DMS79 (cell line): ENCODE data around the gene JMJD8.
A peak's percentile ranks its signal among the peaks of the same experiment; 100 is the strongest.
"Not testable (repeated sequence)": the region's sequence is repeated elsewhere in the genome, so short reads cannot be mapped to it uniquely, and the experiment has no call there.

ENCODE experiments used
- DNase-seq: peaks from one replicate; lab custom pipeline; 2025; lab: John Stamatoyannopoulos, UW

JMJD8 gene

DNA sequence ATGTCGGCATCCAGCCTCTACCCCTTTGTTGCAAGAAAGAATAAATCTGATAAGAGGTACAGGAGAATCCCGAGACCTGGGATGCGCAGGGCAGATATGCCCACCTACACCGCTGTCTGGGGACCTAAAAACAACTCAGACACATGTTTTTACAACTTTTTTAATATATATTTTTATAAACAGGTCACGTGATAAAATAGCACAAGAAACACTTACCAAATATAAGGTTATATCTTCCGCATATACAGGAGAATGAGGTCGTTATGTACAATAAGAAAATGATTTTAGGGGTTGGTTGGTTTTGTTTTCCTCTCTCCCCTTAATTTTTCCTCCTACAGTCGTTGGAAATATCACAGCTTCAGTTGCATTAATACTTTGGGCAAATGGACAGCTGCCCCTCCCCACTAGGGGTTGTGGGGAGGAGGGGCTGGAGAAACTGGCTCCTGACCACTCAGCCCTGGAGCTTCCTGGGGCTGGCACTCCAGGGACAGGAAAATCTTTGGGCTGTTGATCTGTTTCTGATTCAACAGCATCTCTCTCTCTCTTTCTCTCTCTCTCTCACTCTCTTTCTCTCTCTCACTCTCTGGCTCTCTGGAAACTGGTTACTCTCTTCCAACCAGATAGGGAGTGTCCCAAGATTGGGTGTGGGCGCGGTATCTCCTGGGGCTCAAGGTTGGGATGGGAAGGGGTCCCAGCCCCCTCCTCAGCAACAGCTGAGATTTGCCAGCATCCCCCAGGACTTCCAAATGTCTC lies 8.4 kb upstream of the JMJD8 start:
- DNase-seq = no peak

DNA sequence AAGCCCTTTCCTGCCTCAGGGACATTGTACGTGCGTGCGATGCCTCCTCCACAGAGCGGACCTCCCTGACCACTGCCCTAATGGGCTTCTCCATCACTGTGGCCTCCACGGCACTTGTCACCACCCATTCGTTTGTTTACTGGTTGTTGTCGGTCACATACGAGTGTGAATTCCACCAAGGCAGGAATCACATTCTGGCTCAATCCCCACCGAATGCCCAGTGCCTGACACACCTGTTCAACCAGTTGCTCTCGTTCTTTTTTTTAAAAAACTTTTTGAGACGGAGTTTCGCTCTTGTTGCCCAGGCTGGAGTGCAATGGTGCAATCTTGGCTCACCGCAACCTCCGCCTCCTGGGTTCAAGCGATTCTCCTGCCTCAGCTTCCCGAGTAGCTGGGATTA lies 7.1 kb upstream of the JMJD8 start:
- DNase-seq = not testable (repeated sequence)

DNA sequence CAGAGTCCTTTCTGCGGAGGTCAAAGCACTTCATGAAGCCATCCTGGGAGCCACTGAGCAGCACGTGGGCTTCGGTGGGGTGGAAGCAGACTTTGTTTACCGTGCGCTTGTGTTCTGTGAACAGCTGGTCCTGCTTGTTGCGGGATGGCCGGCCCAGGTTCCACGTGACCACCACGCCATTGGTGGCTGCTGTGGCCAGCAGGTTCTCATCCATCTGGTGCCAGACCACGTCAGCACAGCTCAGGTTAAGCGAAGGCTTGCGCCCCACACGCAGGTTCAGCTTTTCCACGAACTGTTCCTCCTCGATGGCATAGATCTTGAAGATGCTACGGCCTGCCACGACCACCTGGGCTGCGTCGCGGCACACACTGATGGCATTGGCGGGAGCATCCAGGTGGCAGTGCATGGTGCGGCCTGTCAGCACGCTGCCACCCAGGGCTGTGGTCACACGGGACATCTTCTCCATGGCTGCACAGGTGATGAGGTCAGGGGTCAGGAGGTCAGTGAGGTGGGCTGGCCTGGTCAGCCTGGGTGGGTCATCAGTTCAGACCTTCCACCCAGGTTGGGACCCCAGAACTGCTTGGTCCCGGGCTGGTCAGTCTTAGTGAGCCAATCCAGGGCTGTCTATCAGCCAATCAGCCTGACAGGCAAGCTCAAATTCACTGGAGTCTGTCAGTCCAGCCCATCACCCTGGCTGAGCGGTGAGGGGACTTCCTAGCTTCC lies 5.2 kb upstream of the JMJD8 start:
- DNase-seq = no peak

DNA sequence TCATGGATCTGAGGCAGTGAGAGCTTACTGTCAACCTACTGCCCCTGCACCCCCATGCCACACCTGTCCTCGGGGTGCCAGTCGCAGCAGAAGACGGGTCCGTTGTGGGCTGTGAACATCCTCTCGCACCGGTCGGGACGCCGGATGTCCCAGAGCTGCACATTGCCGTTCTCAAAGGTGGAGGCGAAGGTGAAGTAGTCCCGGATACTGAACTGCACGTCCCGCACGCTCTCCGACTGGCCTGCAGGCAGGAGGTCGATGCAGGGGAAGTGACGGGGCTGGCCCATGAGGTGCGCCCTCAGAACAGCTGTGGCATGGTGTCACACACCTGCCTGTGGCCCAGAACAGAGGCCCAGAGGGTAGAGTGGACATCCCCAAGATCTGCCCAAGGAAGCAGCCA lies 3.4 kb upstream of the JMJD8 start:
- no peak for DNase-seq

DNA sequence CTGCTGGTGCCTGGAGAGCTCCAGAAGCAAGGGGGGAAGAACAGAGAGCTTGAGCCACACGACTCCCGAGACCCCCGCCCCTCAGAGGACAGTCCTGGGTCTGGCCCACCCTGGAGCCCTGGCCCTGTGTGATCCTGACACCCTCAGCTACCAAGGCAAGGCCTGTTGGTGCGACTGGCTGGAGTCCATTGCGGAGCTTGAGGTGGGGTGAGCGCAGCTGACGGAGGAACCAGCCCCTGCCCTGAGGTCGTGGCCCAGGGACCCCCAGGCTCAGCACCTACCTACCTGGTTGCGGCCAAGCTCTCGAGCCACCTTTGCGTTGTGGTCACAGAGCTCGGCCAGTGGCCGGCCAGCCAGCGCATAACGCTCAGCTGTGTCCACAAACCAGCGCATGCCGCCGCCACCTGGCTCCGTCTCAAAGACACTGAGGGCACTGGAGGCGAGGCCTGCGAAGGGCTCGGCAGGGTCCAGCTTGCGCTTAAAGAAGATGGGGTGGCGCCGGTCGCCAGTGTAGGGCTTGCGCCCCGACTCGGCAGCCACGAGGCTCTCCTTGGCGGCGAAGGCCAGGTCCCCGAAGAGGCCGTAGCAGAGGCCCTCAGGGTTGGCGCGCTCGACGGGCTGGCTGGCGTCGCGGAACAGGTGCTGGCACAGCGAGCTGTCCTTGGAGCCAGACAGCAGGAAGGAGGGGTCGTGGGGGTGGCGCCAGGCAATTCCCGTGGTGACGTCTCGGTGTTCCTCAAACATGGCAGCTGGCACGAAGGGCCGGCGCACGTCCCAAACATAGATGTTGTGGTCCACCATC lies 2.5 kb upstream of the JMJD8 start:
- DNase-seq = no peak

DNA sequence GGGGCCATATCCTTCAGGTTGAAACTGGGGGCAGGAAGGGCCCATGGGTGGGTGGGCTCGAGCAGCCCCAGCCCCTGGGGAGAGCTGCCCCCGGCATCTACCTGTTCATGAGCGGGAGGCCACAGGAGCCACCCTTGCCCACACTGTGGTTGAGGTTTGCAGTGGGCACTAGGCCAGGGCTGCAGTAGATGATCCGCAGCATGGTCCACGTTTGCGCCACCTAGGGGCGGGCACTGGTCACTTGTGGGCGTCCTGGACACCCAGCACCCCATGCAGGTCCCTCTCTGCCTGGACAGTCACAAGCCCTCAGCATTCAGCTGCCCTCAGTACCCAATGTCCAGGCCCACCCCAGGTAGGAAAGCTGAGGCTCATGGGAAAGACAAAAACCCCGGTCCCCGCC lies 1.8 kb upstream of the JMJD8 start:
- no peak for DNase-seq

DNA sequence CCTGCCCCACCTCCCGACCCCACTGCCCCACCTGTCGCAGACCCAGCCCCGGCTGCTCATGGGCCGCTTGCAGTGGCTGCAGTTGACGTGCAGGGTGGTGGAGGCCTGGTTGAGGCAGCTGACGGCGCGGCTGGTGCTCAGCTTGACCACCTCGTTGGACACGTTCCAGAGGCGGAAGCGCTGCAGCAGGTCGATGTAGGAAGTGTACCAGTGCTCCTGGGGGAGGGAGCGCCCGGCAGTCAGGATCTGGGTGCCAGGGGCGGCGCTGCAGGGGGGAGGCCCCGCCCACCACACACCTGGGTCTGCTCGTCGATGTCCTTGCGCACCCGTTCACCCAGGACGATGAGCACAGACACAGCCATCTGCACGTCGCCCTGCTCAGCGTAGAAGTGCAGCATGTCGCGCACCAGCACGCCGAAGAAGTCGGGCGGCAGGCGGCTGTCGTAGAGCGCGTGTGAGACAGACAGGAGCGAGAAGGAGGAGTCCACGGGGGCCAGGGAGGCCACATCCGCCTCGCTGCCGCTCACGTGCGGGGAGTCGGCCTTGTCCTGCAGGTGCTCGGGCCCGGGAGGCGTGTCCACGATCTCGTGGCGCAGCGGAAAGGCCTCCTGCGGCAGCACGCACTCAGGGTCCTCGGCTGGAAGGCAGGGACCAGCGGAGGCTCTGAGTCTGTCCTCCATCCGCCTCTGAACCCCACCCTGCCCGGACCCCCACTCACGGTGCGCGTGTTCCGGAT lies 995 bp upstream of the JMJD8 start:
- DNase-seq = peak; percentile 58

DNA sequence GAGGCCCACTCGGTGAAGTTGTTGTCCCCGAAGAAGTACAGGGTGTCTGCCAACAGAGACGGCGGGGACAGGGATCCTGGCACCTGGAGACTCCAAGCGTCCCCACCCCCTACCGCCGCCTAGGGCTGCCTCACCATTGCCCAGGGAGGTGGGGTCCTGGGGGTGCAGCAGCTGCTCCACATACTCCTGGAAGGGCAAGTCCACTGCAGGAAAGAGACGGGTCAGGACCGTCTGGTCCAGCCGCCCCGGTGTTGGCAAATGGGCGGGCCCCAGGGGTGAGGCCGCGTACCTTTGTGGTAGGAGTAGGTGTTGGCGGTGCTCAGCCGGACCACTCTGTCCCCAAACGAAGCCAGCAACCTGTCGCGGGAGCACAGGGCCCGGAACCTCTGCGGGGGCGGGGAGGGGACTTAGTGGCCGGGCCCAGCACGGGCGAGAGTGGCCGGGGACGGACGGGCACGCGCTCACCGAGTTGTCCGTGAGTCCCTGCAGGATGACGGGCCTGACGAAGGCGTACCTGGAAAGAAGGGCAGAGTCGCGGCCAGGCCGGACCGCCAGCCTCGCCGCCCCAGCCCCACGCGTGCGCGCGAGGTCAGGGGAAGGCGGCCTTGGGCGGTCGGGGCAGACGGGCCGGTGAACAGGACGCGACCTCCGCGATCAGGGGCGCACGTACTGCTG lies 601 bp downstream of the JMJD8 start:
- DNase-seq = no peak

DNA sequence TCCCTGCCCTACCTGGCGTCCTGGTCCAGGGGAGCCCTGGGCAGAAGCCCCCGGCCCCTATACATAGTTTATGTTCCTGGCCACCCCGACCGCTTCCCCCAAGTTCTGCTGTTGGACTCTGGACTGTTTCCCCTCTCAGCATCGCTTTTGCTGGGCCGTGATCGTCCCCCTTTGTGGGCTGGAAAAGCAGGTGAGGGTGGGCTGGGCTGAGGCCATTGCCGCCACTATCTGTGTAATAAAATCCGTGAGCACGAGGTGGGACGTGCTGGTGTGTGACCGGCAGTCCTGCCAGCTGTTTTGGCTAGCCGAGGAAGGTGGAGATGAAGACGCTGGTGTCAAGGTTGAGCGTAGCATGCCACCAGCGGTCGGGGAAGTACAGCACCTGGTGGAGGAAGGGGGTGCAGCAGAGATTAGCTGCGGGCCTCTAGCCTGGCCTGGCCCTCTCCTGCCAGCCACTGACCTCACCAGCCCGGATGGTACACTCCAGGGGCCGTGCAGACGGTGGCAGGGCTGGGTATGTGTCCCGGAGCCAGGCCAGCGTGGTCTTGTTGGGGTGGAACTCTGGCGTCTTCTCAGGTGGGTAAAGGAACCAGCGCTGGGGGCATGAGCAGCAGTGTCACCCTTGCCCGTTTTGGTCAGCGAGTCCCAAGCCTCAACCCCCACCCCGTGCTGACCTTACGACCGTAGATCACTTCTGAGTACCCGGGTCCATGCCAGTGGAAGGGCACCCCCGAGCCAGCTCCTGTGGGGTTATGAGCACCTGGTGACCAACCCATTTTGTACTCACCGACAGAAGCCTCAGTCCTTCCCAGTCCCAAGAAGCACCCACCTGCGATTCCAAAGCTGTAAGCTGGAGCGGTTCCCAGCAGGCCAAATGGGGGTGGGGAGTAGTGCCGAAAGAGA lies 1.4 kb downstream of the JMJD8 start:
- no peak for DNase-seq

DNA sequence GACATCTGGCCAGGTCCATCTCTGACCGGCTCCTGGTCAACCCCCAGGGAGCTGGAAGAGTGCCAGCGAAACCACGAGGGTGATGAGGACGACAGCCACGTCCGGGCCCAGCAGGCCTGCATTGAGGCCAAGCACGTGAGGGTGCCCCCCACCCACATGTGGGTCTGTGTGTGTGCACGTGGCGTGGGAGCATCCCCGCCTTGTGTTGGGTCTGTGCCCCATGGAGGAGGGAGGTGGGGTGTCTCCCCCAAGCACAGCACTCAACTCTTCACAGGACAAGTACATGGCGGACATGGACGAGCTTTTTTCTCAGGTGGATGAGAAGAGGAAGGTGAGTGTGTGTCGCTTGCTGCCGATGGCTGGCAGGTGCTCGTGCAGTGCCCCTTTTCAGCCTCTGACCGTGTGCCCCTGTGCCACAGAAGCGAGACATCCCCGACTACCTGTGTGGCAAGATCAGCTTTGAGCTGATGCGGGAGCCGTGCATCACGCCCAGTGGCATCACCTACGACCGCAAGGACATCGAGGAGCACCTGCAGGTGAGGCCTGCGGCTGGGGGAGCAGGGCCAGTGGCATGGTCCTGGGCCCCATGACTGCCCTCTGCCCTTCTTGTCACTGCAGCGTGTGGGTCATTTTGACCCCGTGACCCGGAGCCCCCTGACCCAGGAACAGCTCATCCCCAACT lies 2.2 kb downstream of the JMJD8 start:
- DNase-seq = no peak

DNA sequence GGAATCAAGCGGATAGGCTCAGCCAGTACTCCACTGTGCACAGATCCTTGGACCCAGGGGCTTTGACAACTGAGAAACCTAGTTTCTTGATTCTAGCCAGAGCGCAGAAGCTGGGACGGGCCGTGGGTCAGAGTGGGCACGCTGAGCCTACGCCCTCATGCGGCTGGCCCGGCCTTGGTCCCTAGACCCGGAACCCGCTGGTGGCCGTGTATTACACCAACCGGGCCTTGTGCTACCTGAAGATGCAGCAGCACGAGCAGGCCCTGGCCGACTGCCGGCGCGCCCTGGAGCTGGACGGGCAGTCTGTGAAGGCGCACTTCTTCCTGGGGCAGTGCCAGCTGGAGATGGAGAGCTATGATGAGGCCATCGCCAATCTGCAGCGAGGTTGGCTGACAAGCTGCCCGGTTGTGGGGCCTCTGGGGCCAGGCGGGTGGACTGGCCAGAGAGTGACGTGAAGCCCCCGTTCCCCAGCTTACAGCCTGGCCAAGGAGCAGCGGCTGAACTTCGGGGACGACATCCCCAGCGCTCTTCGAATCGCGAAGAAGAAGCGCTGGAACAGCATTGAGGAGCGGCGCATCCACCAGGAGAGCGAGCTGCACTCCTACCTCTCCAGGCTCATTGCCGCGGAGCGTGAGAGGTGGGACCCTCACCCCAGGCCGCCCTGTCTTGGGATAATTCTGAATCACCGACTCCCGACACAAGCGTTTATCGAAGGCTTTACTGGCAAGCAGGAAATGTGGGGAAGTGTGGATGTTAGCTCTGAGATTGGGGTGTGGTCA lies 3.0 kb downstream of the JMJD8 start:
- no peak for DNase-seq

DNA sequence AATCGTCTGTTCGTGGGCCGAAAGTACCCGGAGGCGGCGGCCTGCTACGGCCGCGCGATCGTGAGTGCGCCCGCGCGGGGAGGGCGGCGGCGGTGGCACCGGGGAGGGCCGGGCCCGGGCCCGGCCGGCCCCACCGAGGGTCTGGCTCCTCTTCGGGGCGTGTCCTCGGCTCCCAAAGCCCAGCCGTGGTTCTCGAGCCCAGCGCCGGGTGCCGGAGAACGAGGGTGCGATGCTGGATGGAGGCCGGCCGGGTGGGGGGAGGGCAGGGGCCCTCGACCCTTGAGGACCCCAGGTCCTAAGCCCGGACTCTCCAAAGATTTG lies 3.5 kb downstream of the JMJD8 start:
- DNase-seq = no peak

DNA sequence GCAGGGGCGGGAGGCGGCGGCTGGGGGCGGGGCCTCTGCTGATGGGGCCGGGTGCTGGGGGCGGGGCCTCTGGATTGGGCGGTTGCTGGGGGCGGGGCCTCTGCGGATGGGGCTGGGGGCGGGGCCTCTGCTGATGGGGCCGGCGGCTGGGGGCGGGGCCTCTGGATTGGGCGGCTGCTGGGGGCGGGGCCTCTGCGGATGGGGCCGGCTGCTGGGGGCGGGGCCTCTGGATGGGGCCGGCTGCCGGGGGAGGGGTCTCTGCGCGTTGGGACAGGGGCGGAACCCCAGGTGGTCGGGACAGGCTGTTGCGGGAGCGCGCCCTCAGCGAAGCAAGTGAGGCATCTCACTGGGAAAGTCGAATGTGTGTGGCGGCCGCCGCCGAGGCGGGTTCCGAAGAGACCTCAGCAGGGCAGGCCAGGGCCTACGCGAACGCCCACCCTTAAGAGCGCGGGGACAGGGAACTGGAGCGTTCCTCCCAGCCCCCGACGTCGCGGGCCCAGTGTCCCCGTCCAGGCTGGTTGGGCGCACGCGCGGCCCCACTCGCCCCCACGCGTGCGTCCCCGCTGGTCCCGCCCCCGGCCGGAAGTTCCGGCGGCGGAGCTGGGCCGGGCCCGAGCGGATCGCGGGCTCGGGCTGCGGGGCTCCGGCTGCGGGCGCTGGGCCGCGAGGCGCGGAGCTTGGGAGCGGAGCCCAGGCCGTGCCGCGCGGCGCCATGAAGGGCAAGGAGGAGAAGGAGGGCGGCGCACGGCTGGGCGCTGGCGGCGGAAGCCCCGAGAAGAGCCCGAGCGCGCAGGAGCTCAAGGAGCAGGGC lies 4.1 kb downstream of the JMJD8 start, which contains the start of gene STUB1:
STUB1 (plus strand) TSS at position 597 of the 811 bp plus-strand sequence; CDS start at position 713, 116 bp downstream.
- no peak for DNase-seq

DNA sequence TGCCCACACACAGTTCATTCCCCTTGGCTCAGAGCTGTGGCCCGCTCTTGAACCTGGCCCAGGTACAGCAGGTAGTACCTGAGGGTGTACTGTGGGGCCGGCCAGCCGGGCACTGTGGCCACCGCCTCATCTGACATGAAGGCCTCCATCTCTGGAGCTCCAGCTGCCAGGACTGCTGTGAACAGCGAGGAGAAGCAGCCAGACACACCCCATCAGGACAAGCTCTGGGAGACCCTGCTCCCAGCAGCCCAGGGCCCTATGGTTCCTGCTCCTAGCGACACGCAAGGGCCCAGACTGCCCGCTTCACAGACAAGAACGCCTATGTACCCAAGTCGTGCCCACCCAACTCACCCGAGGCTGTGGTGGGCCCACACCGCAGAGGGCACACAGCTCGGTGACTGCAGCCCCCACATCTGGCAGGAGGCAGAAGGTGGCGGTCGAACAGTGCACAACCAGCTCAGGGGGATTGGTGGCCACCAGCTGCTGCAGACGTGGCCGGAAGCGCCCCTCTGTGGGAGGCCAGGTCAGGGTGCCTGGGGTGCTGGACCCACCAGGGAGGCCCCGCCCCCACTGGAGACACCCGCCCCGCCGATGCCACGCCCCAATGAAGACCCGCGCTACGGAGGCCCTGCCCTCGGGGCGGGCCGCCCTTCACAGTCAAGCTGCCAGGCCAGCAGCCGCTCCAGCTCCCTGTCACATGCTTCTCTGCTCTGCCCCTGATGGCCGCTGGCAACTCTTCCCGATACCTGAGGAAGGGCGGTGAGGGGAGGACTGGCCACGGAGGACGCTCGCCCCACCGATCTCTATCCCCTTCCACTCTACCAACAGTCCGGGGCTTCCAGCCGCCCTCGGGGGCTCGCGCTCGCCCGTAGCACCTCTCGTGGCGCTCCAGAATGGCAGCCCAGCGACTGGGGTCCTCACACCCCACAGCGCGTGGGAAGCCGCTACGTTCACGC lies 5.0 kb downstream of the JMJD8 start:
- DNase-seq = no peak

DNA sequence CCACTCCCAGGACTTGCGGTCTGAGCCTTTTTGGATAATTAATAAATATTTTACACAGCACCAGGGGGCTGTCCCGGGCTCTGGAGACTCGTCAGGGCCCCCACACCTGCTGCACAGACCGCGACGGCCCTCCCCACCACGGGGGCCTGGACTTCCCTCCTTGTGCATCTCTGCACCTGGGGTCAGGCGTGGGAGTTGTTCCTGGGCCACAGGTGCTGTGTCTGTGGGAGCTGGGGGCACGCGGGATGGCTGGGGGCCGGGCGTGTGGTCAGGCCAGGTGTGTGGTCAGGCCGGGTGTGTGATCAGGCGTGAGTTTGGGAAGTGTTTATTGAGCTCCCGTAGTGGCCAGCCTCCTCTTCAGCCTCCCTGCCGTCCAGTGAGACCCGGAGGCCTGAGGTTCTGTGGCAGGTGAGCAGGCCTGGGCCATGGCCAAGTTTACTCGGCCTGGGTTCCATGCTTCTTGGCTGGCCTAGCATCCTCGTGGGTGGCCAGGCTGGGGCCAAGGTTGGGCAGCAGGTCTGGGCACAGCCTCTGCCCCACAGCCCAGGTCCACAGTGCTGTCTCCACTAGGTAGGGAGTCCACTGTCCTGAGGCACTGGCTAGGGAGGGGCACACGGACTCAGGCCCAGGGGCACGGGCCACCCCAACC lies 5.8 kb downstream of the JMJD8 start:
- DNase-seq = no peak

DNA sequence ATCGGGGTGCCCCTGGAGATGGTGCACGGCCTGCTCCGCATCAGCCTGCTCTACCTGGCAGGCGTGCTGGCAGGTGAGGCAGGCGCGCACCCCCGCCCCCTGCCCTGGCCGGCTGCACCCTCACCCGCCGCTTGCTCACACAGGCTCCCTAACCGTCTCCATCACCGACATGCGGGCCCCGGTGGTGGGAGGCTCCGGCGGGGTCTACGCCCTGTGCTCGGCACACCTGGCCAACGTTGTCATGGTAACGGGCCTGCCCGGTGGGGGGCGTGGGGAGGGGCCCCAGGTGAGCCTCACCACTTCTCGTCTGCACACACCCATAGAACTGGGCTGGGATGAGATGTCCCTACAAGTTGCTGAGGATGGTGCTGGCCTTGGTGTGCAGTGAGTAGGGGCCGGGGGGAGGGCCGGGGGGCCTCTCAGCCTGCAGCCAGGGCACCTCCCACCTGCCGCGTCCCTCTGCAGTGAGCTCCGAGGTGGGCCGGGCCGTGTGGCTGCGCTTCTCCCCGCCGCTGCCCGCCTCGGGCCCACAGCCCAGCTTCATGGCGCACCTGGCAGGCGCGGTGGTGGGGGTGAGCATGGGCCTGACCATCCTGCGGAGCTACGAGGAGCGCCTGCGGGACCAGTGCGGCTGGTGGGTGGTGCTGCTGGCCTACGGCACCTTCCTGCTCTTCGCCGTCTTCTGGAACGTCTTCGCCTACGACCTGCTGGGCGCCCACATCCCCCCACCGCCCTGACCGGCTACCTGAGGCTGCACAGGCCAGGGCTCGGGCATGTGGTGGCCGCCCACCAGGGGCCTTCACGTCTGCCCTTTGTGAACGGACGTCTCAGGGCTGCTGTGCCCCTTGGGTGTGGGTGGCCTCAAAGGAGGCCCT lies 6.6 kb downstream of the JMJD8 start:
- peak; percentile 79 for DNase-seq
